HG03135 (cell line): Measurements from ENCODE around the gene SNAPIN.

Source experiments
- ATAC-seq: cut with Tn5 transposase; IDR thresholded peaks from one replicate; pipeline ENCODE4 v1.9.1; 2021; ENCODE audit warnings: mild to moderate bottlenecking, moderate library complexity; ENCODE audit not compliant: unreplicated experiment

SNAPIN gene

GRCh38 chr1:153699768-153700167, 41.3 kb downstream of the SNAPIN start:
- ATAC-seq = no peak

GRCh38 chr1:153705484-153705883, 47.0 kb downstream of the SNAPIN start:
- no peak for ATAC-seq

- no peak for ATAC-seq
These were observed 52.5 kb downstream of the SNAPIN start for GRCh38 chr1:153711026-153711425.
